ENCODE data around the gene TLR8.

TLR8 gene

GRCh38 chrX:12965131-12965940, 58.9 kb downstream of the TLR8 start:
- no peak for ATAC-seq
- TF ChIP-seq SNAI2 (CRISPR knock-in tag; IDR thresholded peaks at IDR 0.05) (no peak), PATZ1 (CRISPR knock-in tag; IDR thresholded peaks at IDR 0.05; ENCODE audit: borderline replicate concordance) (no peak), TOX (CRISPR knock-in tag; IDR thresholded peaks at IDR 0.05; ENCODE audit: borderline replicate concordance) (no peak), RARB (CRISPR knock-in tag; IDR thresholded peaks at IDR 0.05) (no peak), BACH2 (CRISPR knock-in tag; IDR thresholded peaks at IDR 0.05; ENCODE audit: borderline replicate concordance) (no peak), OSR1 (CRISPR knock-in tag; IDR thresholded peaks at IDR 0.05) (no peak)
- TF ChIP-seq, protein P1, sequence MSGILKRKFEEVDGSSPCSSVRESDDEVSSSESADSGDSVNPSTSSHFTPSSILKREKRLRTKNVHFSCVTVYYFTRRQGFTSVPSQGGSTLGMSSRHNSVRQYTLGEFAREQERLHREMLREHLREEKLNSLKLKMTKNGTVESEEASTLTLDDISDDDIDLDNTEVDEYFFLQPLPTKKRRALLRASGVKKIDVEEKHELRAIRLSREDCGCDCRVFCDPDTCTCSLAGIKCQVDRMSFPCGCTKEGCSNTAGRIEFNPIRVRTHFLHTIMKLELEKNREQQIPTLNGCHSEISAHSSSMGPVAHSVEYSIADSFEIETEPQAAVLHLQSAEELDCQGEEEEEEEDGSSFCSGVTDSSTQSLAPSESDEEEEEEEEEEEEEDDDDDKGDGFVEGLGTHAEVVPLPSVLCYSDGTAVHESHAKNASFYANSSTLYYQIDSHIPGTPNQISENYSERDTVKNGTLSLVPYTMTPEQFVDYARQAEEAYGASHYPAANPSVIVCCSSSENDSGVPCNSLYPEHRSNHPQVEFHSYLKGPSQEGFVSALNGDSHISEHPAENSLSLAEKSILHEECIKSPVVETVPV (CRISPR knock-in tag; IDR thresholded peaks at IDR 0.05), result no peak

DNA sequence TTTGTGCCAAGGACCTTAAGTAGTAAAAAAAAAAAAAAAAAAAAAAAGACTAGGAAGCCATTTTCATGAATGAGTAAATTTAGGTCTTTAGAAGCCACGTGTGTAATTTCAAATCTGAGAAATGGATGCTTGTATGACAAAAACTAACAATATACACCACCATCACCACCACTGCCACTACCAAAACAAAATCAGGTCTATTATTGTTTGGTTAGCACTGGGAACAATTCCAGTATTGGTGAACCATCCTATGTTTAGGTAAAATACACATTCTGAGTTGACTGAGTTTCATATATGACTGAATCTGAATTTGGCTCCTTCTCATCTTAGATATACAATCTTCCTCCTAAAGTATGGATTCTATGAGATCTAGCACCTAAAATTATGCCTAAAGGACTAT, 59.7 kb downstream of the TLR8 start:
- TF ChIP-seq TSHZ2 (CRISPR knock-in tag; IDR thresholded peaks at IDR 0.05) (no peak), ARNTL (CRISPR knock-in tag; IDR thresholded peaks at IDR 0.05; ENCODE audit: borderline replicate concordance, low read depth) (no peak), ZNF565 (CRISPR knock-in tag; conservative IDR thresholded peaks at IDR 0.05; ENCODE audit: low read depth) (no peak), TCF4 (CRISPR knock-in tag; IDR thresholded peaks at IDR 0.05; ENCODE audit: borderline replicate concordance) (no peak), ZNF8 (CRISPR knock-in tag; IDR thresholded peaks at IDR 0.05) (no peak), ESRRG (CRISPR knock-in tag; IDR thresholded peaks at IDR 0.05) (no peak)
- TF ChIP-seq, protein P1 (CRISPR knock-in tag; IDR thresholded peaks at IDR 0.05), result no peak
- ATAC-seq, result no peak

DNA sequence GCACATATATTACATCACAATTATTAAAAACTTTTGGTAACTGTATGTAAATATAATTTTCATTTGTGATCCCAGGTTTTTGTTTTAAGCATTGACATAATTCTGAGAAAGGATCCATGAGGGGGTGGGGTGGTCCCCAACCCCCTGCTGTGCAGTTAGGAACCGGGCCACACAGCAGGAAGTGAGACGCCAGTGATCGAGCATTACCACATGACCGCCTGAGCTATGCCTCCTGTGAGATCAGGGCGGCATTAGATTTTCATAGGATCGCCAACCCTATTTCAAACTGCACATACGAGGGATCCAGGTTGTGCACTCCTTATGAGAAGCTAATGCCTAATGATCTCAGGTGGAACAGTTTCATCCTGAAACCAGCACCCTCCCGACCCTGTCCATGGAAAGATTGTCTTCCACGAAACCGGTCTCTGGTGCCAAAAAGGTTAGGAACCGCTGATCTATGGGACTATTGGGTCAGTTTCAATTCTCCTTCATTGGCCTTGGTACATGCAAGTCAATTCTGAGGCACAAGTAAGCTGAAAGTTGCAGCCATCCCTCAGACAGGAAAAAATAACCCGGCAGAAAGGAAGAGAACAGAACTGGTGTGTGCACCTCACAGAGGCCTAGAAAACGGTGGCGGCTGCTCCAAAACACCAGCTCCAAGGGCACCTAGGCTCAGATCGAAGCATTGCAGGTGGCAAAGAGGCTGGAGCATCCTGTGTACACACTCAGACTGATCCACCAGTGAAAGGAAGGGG, 61.5 kb downstream of the TLR8 start:
- ATAC-seq, result no peak
- TF ChIP-seq TCF4 (CRISPR knock-in tag; IDR thresholded peaks at IDR 0.05; ENCODE audit: borderline replicate concordance), result no peak
- TF ChIP-seq ZFP30 (CRISPR knock-in tag; IDR thresholded peaks at IDR 0.05), result no peak
- no peak for TF ChIP-seq PPARA (CRISPR knock-in tag; IDR thresholded peaks at IDR 0.05; ENCODE audit: borderline replicate concordance)
- no peak for TF ChIP-seq ESRRG (CRISPR knock-in tag; IDR thresholded peaks at IDR 0.05)
- TF ChIP-seq, protein P1 (CRISPR knock-in tag; IDR thresholded peaks at IDR 0.05), result no peak
- TF ChIP-seq ZNF565 (CRISPR knock-in tag; conservative IDR thresholded peaks at IDR 0.05; ENCODE audit: low read depth), result no peak
- TF ChIP-seq OSR1 (CRISPR knock-in tag; IDR thresholded peaks at IDR 0.05), result no peak
- no peak for TF ChIP-seq TSHZ2 (CRISPR knock-in tag; IDR thresholded peaks at IDR 0.05)
- no peak for TF ChIP-seq ARNTL (CRISPR knock-in tag; IDR thresholded peaks at IDR 0.05; ENCODE audit: borderline replicate concordance, low read depth)
- no peak for TF ChIP-seq GLIS3 (CRISPR knock-in tag; IDR thresholded peaks at IDR 0.05)
- no peak for TF ChIP-seq CREB5 (CRISPR knock-in tag; IDR thresholded peaks at IDR 0.05; ENCODE audit: low read depth)
- no peak for TF ChIP-seq ZFP3 (CRISPR knock-in tag; IDR thresholded peaks at IDR 0.05)
- no peak for TF ChIP-seq ZC3H10 (CRISPR knock-in tag; IDR thresholded peaks at IDR 0.05)
- no peak for TF ChIP-seq TOX (CRISPR knock-in tag; IDR thresholded peaks at IDR 0.05; ENCODE audit: borderline replicate concordance)
